Measurements from ENCODE around the gene CDH4.
"Not testable (repeated sequence)": the region's sequence is repeated elsewhere in the genome, so short reads cannot be mapped to it uniquely, and the experiment has no call there.

CDH4 gene

DNA sequence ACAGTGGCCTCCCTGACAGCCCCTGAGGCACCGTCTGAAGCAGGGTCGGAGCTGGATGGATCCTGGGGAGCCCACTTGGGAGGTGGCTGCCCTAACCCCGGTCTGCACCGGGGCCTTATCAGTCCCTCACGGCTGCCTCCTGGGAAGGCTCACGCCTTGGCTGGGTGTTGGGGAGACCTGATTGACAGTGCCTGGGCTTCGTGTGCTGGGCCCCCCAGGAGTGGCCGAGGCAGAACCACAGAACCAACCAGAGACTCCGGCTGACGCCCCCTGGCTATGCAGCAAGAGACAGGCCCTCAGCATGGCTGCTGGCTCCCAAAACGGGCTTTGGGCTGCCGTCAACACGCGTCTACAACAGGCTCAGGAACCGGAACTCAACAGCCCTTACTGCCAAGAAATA, 594.0 kb downstream of the CDH4 start:
- no peak for DNase-seq (ENCODE audit: low read depth)

DNA sequence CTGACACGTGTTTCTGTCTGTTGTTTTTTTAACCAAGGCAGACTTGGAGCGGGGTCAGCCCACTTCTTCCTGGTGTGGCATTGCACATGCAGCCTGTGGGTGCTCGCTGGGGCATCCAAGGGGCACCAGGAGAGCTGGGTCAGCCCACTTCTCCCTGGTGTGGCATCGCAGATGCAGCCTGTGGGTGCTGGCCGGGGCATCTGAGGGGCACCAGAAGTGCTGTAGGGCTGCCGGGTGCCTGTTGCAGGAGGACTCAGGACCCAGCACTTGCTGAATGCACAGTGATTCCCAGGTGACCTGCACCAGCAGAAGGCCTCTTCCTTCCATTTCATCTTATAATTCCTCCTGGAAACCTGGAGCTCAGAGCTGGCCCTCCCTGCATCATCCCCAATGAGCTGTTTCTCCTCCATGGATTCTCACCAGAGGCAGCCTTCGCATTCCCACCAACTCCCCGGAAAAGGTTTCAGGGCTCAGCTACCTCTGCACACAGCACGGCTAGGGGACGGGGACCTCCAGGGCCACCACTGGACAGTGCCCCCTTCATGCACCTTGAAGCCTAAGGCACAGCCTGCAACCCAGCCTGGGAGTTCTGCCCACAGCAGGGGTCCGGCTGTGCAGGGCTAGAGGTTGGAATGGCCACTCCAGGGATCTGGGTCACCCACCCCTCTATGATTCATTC, 594.8 kb downstream of the CDH4 start:
- no peak for DNase-seq (ENCODE audit: low read depth)

DNA sequence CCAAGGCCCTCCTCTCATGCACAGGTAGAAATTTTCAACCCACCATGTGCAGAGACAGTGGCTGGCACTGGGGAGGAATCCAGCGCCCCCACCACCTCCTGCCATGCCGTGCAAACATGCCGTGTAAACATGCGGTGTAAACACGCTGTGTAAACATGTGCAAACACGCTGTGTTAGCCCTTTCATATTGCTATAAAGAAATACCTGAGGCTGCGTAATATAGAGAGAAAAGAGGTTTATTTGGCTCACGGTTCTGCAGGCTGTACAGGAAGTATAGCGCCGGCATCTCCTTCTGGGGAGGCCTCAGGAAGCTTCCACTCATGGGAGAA, 595.3 kb downstream of the CDH4 start:
- no peak for DNase-seq (ENCODE audit: low read depth)

DNA sequence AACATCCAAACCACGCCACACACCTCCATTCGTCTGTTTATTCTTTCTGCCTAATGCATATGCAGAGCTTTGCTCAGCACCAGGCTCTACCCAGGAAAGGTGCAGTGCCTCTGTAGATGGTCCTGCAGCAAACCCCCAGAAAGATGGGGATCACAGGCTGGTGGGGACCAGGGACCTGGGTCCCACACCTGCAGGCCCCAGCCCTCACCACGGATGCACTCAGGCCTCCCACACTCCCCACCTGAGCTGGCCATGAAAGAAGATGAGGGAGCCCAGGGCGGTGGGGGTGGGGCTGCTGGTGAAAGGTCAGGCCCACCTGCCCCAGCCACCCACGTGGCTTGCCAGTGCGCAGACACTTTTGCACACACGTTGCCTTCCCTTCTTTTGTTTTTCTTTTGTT, 595.9 kb downstream of the CDH4 start:
- no peak for DNase-seq (ENCODE audit: low read depth)

DNA sequence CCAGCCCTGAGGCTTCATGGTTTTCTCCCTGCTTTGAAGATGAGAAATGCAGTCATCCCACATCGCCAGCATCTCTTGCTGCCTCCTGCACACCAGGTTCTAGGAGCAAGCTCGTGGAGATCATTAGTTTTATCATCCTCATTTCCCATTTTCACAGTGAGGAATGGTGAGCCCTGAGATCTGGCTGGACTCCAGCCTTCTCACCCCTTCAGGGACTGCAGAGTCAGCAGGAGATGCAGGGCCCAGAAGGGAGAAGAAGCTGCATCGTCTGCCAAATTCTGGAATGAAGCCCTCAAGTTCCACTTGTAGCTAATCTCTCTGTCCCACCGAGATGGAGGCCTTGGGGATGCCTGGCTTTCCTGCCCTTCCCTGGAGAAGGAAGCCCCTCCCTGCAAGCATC, 596.8 kb downstream of the CDH4 start:
- no peak for DNase-seq (ENCODE audit: low read depth)

DNA sequence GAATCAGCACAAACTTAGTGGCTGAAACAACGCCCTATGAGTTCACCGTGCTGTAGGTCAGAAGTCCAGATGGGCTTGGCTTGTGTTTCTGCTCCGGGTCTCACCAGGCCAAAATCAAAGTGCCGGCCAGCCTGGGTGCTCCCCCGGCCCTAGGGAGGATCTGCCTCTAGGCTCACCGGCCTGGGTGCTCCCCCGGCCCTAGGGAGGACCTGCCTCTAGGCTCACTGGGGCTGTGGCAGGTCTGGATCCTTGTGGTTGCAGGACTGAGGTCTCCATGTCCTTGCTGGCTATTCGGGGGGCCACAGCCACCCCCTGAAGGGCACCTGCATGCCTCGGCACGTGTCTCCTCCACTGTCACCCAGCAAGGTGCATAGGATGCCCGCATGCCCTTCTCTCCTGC, 597.3 kb downstream of the CDH4 start:
- DNase-seq (ENCODE audit: low read depth) = no peak

DNA sequence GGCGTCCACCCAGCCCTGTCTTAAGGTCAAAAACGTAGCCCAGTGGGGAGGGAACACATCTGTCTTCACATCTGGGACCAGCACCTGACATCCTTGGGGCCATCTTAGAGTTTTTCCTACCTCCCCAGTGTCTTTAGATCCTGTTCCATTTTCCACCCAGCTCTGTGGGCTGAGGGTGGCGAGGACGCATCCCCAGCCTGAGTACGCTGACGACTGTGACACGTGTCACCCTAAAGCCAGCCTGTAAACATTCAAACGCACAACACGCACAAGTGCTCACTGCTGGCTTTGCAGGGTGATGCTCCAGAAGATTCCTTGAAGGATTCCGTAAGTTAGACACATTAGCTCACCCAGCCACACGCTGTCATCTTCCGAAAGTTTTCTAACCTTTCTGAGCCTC, 597.8 kb downstream of the CDH4 start:
- DNase-seq (ENCODE audit: low read depth) = no peak

DNA sequence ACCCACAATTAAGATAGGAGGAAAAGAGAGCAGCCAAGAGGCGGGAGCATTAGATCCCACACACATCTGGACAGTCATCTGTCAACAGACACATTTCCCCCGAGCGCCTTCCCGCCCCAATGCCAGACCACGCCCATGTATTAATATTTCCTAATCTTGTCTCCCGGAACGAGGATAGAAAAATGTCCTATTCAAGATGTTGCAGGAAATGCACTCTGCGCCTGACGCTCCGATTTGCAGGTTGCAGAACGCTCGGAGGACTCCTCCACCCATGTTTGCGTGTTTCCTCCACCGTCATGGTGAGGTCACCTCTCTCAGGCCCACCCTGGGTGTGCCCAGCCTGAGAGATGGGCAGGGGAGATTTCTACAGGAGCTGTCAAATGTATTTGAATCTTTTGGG, 598.4 kb downstream of the CDH4 start:
- DNase-seq (ENCODE audit: low read depth) = no peak

DNA sequence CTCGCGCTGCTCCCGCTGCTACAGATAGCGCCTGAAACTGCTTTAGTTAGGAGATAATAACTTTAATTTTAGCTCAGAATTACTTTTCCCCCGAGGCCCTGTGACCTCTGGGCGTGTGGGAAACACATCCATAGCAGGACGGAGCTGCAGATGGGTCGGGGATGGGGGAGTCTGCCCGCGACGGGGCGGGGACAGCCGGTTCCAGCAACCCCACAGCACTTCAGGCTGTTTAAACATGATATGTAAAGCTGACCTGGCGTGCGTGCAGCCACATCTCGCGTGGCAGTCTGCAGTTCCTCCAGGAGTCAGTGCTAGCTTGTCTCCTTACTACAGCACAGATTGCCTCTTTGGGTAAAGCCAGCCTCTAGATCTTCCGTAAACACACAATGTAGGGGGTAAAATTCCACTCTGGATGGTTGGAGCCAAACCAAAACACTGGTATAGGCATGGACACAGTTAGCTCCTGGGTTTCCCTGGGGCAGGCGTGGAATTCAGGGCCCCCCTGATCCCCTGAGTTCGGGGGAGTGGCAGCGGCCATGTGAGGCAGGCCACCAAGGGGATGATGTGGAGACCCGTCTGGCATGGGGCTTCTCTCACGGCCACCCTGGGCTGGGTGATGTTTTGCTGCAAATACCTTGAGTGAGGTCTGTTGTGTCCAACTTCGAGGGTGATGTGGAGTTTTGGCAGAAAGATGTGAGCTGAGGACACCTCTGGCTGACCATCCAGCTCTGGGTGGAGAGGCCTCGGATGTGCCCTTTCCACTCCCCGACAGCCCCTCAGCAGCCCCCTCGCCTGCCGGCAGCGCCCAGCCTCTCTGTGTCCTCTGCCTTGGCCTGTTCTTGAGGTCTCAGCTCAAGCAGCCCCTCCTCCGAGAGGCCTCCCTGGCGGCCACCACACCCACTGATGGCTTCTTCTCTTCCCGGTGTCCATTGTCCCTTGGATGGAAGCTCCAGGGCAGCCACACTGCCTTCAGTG, 599.2 kb downstream of the CDH4 start:
- DNase-seq (ENCODE audit: low read depth) = no peak

DNA sequence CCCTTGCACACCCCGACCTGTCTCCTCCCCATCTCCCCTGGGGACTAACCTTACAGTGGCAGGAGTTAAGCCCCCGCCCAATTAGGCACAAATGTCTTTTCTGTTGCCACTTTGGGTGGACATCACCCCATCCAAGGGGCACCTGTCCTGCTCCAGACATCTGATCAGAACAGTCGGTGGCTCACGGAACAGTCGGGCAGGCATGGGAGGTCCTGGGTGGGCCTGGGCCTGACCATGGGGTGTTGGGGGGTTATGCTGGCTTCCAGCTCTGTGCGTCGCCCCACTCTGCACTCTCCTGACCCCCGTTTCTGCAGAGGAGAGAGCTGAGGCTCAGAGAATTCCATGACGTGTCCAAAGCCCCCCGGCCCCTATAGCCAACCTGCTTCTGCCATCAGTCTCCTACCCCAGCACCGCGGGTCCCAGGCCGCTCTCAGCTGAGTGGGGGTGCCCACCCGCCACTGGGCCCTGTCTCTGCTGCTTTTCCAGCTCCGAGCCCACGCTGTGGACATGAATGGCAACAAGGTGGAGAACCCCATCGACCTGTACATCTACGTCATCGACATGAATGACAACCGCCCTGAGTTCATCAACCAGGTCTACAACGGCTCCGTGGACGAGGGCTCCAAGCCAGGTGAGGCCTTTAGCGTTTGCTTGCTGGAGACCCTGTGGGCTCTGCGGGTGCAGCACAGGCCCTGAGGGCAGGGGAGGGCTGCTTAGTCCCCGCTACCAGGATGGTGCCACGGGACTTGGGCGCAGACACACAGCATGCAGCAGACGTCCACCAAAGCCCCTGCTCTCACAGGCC, 600.4 kb downstream of the CDH4 start:
- DNase-seq (ENCODE audit: low read depth) = no peak

DNA sequence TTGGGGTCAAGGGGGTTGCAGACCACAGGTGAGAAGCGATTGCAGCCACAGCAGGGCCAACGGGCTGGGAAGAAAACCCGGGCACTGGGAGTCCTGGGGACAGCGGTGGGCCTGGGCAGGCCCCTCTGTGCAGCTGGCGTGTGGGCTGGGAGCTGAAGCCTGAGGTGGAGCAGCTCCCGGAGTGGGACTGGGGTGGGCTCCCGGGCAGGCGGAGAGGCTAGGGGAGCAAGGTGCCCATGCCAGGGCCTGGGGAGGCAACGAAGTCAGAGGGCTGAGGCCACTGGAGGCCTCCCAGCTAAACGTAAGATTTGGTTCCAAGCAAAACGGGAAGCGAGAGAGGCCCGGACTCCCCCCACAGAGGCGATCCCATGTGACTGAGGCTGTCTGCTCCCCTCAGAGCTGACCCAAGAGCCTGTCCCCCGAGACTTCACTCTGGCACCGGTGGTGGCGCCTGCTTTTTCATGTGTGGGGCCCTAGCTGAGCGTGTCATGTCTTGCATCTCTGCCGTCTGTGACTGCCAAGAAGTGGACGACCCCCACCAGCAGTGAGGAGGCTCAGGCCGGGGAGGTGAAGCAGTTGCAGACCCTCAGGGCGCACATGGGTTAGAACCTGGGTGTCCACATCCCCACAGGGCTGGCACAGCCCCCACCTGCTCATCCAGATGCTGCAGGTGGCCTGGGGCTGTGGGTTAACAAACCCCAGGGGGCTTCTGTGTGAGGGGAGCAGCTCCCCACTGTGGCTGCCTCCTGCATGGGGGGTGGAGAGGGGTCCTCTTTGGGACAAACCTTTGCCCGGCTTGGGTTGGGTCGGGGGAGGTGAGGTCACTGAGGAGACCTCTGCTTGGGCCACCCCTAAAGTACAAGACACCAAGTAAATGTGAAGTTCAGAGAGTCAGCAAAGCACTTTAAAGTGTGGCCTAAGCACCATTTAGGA, 601.3 kb downstream of the CDH4 start:
- no peak for DNase-seq (ENCODE audit: low read depth)

DNA sequence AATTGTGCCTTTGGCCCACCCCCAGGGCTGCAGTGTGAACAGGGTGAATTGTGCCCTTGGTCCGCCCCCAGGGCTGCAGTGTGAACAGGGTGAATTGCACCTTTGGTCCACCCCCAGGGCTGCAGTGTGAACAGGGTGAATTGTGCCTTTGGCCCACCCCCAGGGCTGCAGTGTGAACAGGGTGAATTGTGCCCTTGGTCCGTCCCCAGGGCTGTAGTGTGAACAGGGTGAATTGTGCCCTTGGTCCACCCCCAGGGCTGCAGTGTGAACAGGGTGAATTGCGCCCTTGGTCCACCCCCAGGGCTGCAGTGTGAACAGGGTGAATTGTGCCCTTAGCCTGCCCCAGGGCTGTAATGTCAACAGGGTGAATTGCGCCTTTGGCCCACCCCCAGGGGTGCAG, 602.5 kb downstream of the CDH4 start:
- not testable (repeated sequence) for DNase-seq (ENCODE audit: low read depth)

DNA sequence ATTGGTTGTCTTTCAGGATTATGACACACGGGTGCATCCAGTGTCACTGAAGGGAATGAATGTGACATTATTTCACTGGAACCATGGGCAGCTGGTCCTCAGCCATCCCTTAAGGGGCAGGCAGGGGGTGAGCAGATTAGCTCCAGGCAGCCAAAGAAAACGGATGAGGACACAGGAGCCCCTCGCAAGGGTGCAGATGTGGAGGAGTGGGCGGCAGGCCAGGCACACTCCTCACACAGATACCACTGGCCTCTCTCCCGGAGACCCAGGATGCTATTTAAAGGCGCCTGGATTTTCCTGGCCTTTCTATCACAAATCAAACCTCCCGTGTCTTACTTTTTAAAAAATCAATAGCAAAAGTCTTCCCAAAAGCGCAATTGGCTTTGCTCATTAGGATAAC, 603.2 kb downstream of the CDH4 start:
- DNase-seq (ENCODE audit: low read depth) = no peak

DNA sequence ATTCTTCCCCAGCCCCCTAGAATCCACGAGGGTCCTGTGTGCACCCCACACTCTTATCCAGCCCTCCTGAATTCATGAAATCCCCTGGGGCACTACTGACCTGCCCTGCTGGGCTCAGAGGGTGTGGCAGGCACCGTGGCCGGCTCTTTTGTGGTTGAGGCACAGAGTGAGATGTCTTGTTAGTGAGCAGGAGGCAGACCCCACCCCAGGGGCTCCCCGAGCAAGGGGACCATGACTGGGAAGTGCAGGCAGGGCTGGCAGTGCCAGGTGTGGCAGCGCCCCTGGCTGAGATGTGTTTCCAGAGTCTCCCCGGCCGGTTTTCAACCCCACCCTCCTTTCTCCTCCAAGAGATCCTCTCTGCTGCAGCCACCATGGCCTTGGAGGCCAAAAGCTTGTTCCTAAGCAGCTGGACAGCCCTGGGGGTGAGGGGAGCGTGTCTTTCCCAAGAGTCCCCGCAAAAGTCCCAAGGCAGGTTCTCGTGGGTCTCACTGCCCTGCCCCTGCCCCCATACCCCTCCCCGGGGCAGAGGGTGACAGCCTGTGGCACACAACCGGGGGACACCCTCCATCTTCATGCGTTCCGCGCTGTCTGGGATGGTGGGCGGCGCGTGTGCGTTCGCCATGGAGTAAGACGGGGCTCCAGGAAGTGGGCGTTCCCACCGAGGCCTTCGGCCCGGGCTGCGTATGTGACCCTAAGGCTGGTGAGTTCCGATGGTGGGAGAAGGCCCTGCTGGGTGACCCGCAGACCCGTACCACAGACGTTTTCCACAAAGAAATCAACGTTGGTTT, 604.8 kb downstream of the CDH4 start:
- no peak for DNase-seq (ENCODE audit: low read depth)

DNA sequence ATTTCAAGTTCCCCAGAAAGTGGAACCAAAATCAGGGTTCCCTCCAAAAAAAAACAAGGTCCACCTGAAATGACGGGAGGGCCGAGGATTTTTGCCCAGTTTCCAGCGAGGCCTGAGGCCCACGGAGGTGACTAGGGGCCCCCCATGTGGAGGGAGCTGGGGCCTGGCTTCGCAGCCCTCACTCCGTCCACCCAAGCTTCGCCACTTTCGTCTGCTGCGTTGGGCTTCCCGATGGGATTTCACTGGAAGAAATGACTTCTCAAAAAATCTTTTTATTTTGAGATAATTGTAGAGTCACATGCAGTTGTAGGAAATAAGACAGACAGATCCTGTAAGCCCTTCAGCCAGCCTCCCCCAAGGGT, 605.3 kb downstream of the CDH4 start:
- DNase-seq (ENCODE audit: low read depth) = no peak

DNA sequence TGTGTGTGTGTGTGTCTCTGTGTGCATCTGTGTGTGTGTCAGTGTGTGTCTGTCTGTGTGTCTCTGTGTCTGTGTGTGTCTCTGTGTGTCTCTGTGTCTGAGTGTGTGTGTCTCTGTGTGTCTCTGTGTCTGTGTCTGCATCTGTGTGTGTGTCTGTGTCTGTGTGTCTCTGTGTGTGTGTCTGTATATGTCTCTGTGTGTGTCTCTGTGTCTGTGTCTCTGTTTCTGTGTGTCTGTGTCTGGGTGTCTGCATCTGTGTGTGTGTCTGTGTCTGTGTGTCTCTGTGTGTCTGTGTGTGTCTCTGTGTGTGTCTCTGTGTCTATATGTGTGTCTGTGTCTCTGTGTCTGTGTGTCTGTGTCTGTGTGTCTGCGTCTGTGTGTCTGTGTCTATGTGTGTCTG, 605.8 kb downstream of the CDH4 start:
- DNase-seq (ENCODE audit: low read depth) = no peak

DNA sequence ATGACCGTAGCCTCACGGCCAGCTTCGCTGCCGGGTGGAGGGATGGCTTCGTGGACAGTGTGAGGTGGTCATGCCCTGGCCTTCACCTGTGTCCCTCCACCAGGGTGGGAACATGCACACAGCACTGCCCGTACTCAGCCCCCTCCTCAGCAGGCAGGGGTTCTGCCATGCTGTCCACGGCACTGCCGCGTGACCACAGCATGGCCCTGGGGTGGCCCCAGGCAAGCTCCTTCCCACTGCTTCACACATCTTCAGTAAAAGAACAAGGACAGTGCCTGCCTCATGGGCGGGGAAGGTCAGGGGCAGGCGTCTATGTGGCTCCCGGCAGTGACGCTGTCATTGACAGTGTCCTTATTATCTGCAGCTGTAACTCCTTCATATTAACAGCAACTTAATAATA, 607.7 kb downstream of the CDH4 start:
- DNase-seq (ENCODE audit: low read depth) = no peak

DNA sequence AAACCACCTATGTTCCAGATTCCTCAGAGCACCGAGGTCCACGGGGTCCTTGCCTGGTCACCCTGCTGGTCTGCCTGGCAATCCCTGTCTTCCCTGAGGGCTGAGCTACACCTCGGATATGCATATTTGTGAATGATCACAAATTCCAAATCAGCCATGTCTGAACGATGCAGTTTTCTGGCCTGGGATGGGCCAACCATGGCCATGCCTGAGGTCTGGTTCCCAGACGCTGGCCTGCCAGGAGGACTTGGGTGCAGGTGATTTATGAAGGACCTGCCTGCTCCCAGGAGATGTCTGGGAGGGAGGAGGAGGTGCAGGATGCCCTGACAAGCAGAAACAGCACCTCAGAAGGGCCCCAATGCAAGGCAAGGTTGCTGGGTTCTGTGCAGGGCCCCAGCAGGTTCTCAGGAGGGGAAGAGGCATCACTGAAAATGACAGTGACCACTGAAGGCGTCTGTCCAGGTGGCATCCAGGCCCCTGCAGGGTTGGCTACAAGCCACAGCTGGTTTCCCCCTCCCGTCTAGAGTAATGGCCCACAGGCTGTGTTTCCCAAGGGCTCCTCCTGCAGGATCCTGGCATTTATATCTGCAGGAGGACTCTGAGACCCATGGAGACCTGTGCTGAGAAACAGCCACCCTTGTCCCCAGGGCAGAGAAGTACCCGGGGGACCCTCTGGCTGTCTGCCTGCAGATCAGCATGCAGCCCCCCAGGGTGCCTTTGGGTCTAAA, 608.4 kb downstream of the CDH4 start:
- no peak for DNase-seq (ENCODE audit: low read depth)

DNA sequence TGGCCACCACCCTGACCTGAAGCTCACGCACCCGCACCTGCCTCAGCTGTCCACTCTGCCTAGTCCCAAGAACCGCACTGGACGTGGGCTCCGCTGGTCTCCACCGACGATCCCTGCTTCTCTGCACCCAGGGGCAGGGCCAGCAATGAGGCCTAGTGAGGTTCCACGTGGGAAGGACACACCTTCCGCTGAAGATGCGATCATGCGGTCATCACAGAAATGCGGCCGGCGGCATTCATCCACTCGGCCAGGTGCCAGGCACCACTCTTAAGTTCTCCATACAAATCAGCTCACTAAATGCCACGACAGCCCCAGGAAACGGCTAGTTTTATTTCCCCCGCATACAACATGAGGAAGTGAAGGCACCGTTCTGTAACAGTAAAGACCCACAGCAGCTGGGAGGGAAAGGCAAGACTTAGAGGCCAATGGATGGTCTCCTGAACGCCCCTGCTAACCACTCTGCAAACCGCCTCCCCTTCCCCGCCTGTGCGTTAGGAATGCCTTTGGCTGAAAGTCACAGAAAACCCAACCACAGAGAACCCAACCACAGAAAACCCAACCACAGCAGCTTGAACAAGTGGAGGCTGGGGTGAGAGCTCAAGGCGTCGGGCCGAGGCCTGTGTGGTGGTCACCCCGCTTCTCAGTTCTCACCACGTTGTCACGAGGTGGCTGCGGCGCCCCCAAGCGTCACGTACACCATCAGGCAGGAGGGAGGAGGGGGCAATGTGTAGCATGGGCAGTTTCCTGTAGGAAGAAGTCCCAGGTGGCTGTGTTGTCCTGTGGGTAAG, 609.2 kb downstream of the CDH4 start:
- no peak for DNase-seq (ENCODE audit: low read depth)
